IPS DF 19.7 (cell line): Measurements from ENCODE around the gene LMO7.
"Not testable (repeated sequence)": the region's sequence is repeated elsewhere in the genome, so short reads cannot be mapped to it uniquely, and the experiment has no call there.

ENCODE experiments used
- DNase-seq: peaks from one replicate; pipeline ENCODE4 v3.0.0-alpha.2; 2013; ENCODE audit warnings: low read depth, low spot score

Gene LMO7

DNA sequence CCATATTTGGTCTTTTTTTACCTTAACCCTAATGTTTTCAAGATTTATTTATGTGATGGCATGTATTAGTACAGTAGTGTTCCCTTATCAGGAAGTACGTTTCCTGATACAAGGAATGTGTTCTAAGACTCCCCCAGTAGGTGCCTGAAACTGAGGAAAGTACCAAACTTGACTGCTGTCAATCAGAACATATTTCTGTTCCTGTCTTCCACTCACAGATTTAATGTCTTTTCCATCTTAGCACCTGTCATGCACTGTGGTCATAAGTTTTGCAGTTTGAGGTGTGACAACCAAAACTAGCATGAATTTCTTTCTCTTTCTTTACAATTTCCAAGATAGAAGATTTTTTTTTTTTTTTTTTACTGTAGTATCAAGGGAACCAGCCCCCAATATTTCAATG, 62.9 kb downstream of the LMO7 start:
- DNase-seq, result no peak

GRCh38 chr13:75699717-75700116, 63.6 kb downstream of the LMO7 start:
- not testable (repeated sequence) for DNase-seq

GRCh38 chr13:75700552-75700951, 64.4 kb downstream of the LMO7 start:
- DNase-seq, result no peak

- no peak for DNase-seq
These were observed 66.3 kb downstream of the LMO7 start for GRCh38 chr13:75702476-75702875.

- DNase-seq, result no peak
These were observed 67.6 kb downstream of the LMO7 start for GRCh38 chr13:75703769-75704168.

DNA sequence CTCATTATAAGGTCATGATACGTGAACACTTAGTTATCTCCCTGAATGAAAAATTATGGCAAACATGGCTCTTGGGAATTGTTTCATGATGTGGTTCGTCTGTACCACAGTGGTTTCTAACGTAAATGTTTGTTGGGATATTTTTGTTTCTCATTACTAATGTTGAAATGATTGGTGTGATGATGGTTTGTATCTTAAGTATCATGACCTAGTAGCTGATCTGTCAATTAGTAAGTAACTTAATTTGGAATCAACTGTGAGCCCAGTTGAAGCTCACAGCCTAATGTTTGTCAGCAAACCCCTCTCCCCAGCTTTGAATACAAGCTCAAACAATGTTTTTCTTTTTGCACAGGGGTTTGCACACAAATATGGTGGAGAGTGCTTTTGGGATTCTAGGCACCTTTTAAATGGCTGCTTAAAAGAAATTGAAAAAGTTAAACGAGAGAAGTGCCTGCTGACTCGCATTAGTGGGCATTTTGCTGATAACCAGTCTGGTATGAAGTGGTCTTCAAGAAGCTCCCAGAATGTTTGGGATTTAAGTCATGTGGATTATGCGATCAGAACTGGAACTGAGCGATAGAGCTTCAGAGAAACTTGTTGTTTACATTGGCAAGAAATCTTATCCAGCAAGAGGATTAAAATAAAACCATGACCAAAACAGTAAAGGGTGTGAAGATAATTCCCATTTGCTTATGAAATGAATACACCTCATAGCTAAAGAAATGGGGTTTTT, 68.2 kb downstream of the LMO7 start:
- DNase-seq, result no peak

- no peak for DNase-seq
These were observed 68.8 kb downstream of the LMO7 start for GRCh38 chr13:75704927-75705288.

DNA sequence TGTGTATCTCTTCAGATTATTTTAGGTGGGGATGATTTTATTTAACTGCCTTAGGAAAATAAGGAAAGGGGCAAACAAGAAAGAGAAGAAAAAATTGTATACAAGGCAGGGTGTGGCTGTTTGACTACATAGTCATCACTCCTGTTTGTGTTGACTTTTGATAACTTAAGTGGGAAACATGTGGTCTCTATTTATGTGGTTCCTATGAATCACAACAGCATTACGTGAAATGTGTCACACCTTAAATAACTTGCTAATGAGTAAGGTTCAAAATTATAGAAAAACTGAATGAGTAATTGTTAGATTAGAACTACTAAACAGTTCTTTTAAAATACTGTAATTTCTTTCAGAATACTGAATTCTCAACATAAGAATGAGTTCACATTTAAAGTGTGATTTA, 69.3 kb downstream of the LMO7 start:
- no peak for DNase-seq

DNA sequence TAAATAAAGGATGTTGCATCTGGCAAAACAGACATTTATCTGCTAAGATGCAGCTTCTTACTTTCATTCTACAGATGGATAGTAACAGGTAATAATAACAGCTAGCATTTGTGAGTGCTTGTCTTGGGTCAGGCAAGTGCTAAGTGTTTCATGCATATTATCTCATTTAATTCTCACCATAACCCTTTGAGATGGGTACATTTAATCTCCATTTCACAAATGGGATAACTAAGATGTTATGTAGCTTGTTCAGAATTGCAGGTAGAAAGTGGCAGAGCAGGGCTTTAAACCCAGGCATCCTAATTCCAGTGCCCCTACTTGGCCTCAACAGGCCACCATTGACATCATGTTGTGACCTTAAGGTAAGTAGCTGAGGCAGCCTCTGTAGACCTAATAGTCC, 69.8 kb downstream of the LMO7 start:
- no peak for DNase-seq

DNA sequence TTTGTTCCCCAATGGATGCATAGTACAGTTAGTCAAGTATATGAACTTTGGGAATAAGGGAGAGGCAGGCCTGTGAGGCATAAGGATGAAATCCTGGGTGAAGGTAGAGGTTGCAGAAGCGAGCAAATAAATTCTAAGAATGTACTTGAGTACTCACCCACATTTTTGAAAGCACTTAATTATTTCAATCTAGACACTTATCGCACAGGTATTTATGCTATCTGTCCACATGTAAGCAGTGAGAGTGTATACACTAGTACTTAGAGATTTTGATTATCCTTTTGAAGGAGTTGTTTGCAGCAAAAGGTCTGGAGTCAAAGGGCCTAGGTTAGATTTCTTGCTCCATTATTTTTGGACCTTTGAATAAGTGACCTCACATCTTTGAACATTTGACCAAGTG, 77.7 kb downstream of the LMO7 start:
- no peak for DNase-seq

DNA sequence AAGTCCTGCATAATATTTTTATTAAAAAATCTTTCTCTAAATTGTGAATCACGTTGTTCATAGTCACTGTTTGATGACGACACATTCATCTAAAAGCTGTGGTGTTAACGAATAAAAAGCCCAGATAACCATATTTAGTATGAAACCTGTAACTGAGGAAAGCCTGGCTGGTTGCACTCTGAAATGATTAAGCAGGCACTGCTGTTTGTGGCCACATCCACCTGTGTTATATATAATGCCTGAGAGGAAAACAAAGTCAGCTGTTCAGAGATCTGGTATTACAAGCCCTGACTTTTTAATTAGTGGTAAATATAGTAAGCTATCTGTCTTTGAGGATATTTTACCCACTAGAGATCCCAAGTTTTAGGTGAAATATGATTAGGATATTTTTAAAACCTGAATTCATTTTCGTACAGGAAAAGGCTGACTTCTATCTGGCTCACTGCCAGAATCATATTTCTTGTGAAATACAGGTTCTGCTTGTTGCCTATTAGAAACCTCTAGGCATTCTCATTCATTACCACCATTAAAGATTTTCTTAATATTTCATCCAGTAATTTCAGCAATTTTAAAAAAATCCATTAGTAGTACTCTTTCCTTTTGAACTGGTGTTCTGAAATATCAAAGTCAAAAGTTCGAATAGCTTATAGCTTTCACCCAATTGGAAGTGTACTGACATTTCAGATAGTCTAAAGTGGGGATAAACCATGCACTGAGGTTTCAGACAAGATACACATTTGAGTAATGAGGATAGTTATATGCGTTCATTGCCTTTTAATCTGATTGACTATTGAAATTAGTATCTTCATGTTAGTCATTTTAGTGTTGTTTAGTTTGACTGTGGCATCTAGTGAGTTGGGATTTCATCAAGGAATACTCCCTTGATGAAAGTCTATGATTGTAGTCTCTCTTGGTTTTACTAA, 79.7 kb downstream of the LMO7 start:
- no peak for DNase-seq

- no peak for DNase-seq
These were observed 81.4 kb downstream of the LMO7 start for GRCh38 chr13:75717525-75717924.

DNA sequence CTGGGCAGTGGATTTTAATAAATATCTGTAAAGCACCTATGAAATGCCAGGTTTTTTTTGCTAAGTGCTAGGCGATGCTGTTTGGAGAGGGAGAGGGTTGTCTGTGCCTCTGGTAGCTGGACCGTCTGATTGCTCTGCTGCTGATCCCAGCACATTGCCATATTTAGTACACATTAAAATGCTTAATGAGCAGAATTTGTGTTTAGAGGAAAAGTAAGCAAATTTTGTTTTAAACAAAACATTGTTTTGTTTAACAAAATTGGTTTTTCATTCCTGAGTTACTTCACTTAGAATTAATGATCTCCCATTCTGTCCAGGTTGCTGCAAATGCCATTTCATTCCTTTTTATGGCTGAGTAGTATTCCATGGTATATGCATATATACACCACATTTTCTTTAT, 85.2 kb downstream of the LMO7 start:
- DNase-seq, result no peak

GRCh38 chr13:75723901-75724300, 87.8 kb downstream of the LMO7 start:
- DNase-seq, result no peak

DNA sequence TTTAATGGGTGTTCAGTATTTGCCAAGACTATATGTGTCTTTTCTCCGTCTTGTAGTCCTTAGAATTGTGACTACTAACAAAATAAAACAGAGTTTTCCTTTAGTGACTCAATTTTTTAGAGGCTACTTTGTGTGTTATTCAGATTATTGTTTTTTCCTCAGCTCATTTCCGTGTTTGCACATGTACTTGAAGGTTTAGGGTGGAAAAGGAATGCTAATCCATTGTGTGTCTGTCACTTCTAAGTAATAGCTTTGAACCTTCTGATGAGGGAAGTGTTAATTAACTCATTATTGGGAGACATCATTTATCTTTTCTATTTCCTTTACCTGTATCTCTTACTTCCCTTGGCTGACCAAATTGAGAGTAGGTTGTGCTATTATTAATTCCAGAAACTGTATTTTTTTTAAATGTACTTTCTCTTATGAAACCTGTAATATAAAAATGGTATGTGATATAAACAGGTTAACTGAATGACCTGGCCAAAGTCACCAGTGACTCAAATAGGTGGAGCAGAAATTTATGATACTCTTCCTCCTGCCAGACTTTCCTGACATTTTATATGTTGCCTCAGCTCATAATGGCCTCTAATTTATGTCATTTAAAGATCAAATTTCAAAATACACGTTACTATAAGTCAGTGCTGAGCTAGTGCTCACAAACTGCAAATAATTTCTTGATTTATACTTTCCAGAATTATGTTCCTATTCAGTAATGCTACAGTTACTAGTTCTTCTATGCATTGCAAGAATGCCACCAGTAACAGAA, 88.8 kb downstream of the LMO7 start:
- DNase-seq, result no peak

DNA sequence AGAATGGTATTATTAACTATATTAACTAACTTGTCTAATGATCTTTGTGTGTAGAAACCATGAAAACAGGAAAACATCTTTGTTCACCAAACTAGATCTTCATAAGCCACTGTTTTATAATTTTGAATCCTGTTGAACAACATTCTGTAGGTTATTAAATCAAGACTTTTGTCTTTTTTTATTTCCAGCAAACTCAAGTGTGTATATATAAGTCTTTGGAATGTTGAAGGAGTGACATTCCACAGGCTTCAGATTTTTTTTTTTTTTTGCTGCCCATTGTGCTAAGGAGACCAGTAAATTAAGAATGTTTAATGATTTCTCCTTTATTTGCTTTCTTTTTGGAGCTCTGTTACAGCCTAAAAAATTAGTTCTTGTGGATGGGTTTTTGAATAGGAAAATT, 89.6 kb downstream of the LMO7 start:
- no peak for DNase-seq

GRCh38 chr13:75726306-75726705, 90.2 kb downstream of the LMO7 start:
- no peak for DNase-seq

DNA sequence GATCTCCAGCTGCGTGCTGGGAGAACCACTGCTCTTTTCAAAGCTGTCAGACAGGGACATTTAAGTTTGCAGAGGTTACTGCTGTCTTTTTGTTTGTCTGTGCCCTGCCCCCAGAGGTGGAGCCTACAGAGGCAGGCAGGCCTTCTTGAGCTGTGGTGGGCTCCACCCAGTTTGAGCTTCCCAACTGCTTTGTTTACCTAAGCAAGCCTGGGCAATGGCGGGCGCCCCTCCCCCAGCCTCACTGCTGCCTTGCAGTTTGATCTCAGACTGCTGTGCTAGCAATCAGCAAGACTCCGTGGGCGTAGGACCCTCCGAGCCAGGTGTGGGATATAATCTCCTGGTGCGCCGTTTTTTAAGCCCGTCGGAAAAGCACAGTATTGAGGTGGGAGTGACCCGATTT, 97.0 kb downstream of the LMO7 start:
- DNase-seq, result not testable (repeated sequence)

- no peak for DNase-seq
These were observed 100.0 kb downstream of the LMO7 start for GRCh38 chr13:75736173-75736572.

DNA sequence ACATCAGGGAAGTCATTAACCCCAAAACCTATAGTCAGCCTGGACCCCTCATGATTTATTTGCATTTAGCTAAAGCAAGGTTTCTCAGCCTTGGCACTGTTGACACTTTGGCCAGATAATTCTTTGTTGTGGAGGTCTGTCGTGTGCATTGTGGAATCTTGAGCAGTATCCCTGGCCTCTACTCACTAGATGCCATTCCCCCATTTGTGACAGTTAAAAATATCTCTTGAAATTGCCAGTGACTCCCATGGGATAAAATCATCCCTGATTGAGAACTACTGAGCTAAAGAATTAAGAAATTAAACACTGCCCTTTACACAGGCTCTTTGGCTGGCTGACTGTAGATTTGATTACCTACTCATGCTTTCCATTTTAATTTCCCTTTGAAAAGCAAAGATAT, 102.7 kb downstream of the LMO7 start:
- no peak for DNase-seq

DNA sequence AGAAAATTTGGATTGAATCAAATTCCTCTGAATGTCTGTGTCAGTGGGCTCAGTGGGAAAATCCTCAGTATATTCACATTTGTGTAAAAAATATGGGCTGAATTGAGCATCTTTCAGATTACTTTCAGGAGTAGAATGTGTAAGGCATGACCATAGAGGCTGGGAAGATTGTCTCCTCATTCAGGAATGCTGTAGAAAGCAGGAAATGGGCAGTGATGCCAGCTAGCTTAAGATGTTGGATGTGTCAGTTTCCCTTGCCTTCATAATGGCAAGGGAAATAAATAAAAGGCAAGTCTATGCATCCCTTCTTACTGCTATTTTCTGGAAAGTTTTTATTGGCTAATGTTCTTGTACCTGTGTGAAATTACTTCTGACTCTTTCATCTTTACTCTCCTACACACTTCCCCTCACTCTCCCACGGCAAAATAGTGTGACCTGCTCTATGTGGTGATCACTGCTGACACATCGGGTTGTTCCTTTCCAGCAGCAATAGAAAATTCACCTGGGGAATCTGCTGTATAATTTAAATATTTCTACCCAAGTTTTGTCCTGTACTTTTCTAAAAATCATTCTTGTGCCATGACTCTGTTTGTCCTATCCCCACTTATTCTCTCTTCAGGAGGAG, 103.2 kb downstream of the LMO7 start:
- no peak for DNase-seq

DNA sequence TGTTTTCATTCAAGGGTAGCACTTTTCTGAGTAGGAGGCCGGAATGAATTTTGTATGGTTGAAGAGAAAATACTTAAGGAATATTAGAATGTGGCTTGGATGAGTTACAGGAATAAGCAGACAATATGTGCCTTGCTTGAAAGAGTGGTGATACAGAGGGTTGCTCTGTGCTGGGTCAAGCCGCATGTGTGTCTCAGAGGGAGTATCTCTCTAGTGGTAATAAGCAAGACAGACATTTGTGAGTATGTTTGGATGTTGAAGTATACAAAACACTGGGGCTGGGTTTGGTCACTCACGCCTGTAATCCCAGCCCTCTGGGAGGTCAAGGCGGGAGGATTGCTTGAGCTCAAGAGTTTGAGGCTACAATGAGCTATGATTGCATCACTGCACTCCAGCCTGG, 103.9 kb downstream of the LMO7 start:
- DNase-seq, result no peak
